SKM-1 treated with dmso at 0.1 percent for 144 hours (cell line): ENCODE results near the gene NCOA6.

Experiments used
- DNase-seq: peaks from one replicate; lab custom pipeline; 2025; ENCODE audit not compliant: unreplicated experiment; lab: John Stamatoyannopoulos, UW

The NCOA6 gene

DNA sequence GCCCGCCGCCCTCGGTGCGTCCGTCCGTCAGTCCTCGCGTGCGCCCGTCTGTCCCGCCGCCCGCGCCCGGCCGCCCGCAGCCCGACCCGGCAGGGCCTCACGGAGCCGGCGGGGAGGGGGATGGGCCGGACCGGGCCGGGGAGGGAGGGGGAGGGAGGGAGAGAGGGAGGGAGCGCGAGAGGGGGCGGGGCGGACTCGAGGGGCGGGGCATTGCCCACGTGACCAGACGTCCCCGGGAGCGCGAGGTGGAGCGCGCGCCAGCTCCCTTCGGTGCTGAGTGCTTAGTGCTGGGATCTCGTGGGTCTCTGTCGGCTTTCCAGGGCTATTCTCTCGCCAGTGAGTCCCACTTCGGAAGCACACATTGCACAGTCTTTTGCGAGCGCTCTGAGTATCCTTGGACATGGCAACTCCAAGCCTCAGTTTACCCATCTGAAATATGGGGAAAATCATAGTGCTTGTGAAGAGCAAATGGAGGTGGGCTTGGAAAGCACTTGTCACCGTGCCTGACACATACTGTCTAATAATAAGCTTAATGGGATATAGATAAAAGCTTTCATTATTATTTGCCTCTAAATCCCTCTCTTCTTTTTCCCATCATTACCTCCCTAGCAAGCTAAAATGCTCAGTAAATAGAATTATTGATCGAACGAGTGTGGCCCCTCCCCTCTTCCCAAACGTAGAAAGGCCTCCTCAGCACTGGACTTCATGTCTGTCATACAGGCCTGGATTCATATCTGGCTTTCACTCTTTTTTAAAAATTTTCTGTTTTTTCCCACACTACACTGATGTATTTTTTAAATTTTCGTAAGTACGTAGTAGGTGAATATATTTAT lies at the start of gene NCOA6:
Gene NCOA6, minus strand, starts transcription at position 122 of the 833 bp plus-strand sequence. CDS start 43,296 bp downstream, outside the sequence.
- peak; percentile 64 for DNase-seq

DNA sequence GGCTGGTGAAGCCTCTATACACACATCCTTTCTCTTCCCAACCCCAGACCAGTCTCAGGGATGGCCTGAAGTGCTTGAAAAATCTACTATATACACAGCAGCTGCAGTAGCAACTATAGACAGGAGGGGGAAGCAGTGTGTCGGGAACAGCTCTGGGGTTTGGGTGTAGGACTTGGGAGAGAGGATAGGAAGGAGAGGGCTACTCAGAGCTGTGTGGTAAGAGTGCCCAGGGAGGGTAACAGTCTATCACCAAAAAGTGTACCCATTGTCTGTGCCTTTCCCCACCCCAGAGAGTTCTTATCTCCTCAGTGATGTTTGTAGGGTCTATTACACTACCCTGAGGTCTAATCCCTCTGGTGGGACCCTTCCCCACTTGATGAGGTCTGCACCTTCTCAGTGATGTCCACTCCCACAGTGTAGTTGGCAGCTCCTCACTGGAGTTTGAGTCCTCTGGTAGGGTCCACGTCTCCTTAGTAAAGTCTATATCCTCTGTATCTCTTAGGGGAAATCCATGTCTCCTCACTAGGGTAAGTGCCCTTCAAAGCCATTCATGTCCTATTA lies 48.7 kb upstream of the NCOA6 start:
- DNase-seq, result peak; percentile 73

DNA sequence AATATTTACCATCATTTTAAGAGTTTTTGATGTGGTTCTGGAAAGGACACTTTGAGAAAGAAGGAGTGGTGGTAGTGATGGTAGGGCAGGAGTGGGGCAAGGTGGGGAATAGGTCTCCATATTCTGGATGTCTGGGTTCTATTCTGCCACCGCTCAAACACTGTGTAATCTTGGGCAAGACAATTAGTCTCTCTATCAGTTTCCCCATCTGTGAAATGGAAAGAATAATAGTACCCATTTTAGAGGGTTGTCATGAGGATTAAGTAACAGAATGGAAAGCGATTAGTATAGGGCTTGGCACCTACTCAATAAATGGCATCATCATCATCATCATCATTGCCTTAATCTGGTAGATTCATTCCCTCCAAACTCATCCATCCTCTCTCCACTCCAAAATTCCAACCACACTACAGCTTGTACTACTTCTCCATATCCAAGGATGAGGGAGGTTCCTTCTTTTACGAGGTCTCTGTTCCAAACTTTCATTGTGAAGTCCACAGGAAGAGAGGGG lies 48.2 kb upstream of the NCOA6 start:
- DNase-seq, result no peak

- DNase-seq, result peak; percentile 59
Observed at GRCh38 chr20:34872622-34873224, 47.3 kb upstream of the NCOA6 start, which contains the start of gene GGT7. Gene GGT7 (minus strand): TSS chr20:34872856. CDS start chr20:34872815, 41 bp downstream.

DNA sequence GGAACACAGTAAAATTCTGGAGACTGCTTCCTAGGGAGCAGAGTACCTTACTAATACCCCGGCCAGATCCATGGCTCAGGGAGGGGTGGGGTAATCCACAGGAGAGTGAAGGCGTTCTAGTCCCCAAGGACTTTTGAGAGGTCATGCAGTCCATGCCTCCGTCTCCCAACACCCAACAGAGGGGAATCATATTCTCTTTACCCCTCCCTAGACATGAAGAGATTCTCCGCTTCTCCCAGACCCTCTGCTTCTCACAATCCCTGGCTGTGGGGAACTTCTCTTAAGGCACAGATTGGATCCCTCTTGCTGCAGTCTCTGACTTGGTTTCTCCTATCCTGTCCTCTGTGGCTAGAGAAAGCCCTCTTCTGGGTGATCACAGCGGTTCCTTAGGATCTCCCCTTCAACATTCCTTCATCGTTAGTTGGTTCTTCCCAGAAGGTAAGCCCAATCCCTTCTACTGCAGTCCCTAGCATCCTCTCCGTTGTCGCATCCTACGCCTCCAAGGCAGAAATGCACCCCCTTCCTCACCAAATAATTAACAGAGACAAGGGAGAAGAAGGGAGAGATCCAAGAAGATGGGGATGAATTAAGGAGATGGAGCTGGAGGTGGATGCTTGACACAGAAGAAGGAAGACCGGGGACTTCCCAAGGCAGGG lies 46.6 kb upstream of the NCOA6 start:
- DNase-seq, result no peak

DNA sequence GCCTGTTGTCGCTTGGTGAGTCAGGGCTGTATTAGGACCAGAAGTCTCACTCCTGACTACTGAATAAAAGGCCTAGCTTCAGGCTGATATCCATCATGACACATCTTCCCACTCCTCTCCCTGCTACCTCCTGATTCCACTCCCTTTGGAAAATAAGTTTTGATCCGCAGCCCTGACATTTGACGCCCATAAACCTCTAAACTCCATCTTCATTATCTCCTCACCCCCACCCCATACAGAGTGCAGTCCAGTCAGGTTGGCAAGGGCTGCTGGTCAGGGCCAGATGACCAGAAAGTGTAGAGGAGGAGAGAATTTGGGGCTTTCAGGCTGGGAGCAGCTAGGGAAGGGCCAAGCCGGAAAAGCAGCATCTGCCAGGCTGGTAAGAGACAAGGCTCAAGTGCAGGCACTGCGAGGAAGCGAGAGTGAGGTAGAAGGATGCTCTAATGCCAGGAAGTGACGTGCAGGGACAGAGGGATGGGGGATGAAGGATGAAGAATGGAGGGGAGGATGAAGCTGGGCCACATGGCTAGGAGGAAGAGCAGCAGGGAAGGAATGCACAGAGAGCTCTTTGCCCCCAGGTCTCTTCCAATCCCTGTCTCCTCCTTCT lies 46.0 kb upstream of the NCOA6 start:
- no peak for DNase-seq

DNA sequence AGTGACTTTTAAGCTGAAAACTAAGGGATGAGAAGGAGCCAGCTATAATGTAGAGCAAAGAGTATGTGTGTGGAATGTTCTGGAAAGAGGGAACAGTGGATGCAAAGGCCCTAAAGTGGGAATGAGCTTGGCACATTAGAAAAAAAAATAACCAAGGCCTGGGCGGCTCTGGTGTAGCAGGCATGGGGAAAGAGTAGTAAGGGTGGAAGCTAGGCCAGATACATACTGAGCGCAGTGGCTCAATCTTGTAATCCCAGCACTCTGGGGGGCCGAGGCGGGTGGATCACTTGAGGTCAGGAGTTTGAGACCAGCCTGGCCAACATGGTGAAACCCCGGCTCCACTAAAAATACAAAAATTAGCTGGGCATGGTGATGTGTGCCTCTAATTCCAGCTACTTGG lies 38.8 kb upstream of the NCOA6 start:
- no peak for DNase-seq

DNA sequence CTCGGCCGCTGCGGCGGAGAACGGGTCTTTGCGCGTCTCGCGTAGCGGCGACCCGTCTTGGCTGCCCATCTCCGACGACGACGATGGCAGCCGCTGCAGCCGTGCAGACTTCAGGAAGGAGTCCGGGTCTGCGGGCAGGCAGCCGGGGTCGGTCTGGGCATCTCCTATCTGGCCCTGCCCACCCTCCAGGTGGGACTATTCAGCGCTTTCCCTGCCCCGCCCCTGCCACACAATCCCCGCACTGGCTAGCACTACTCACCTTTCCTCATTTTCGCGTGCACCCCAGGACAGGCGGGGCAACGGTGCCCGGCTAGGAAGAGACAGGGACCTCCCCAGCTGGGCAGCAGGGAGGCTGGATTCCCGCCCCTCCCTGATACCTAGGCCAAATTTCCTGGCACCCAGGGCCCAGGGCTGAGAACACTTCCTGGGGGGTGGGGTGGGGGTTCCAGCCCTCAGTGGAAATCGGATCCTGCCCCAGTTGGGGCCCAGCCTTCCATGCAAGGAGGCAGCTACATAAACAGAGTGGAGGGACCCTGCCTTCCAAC lies 38.0 kb upstream of the NCOA6 start:
- DNase-seq, result no peak

DNA sequence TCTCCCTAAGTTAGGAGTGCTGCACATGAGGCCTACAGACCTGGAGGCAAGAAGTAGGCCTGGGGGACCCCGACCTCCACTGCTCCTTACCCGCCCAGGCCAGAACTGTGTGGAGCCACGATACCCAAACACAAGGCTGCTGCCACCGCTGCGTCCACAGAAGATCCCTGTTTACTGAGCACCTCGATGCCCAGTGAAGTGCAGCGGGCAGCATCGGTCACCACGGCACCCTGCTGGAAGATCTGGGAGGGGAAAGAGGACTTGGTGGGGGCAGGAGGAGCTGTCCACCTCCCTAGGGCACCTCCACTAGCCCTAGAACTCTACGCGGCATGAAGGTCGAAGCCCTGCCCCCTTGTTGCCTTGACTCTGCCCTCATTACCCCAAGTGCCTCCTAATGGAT lies 37.3 kb upstream of the NCOA6 start:
- no peak for DNase-seq

DNA sequence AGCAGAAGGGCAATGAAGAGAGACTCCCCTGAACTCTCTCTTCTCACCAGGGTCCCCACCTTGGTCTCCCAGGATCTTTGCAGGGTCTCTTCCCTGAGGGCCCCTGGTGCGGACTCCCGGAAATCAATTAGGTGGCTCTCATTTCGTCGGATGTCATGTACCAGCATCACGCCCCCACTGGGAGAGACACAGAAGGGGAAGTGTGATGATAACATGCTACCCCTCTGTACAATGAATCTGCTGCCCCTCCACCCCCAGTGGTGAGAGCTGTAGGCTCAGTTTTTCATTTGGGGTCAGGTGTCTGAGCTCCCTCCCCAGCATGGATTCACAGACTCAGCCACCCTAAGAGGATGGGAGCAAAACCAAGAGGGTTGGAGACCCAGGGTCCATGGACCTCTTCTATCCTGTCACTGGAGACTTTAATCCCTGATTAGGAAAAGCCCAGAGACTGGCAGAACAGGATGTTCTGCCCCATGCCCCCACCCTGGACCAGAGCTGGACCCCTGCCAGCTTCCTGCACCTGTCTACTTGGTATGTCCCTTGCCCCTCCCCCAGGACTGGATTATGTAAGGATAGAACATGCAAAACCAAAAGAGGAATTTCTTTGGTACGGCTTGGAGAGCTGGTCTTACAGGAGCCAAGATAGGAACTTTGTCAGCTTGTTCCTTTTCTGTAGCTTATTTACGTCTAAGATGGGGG lies 36.1 kb upstream of the NCOA6 start:
- DNase-seq, result no peak

DNA sequence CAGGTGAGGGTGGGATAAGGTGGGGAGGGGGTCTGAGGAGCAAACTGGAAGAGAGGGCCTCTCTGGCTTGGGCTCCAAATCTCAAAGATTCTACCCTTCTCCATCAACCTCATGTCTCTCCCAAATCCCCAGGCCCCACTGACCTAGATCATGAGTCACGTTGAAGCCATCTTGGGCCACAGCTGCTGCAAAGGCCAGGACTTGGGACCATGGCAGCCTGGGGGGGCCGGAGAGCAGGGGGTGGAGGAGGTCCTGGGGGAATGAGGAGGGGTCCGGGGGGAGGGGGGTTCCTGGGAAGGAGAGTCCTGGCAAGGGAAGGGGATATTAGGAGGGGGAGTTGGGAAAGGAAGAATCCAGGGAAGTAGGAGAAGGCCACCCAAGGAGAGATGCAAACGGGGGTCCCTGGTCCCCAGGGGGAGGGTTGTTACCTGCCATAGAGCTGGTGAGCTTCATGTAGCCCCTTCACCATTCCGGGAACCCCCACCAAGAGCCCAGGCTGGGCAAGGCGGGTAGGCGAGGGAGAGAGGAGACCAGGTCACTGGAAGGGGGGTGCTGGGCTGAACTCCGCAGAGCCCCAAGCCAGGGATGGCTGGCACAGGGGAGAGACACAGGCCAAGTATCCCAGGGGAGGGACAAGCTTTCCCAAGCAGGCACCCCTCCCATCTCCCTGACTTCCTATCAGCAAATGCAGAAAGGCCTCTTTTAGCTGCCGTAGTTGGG lies 34.5 kb upstream of the NCOA6 start:
- no peak for DNase-seq

DNA sequence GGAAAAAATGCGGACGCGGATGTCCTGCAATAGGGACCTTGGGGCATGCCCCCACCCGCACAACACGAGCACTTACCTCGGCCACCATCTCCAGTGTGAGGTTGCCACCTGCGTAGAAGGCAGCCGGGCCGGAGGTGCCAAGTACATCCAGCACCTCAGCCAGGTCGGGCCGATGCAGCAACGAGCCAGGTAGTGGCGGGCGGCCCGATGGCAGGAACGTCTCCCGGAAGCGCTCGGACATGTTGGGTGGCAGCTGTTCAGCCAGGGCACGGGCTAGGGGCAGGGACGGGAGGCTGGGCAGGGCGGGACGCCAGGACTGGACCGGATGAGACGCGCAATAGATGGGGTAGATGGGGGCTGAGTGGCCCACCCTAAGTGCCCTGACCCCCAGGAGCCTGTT lies 33.9 kb upstream of the NCOA6 start:
- DNase-seq, result no peak

GRCh38 chr20:34852298-34852697 lies 26.8 kb upstream of the NCOA6 start:
- no peak for DNase-seq

- no peak for DNase-seq
Observed at GRCh38 chr20:34850969-34851368, 25.5 kb upstream of the NCOA6 start.

GRCh38 chr20:34849778-34850177 lies 24.3 kb upstream of the NCOA6 start:
- DNase-seq, result no peak

- no peak for DNase-seq
Observed at GRCh38 chr20:34848597-34848996, 23.1 kb upstream of the NCOA6 start.

- no peak for DNase-seq
Observed at GRCh38 chr20:34843421-34843820, 18.0 kb upstream of the NCOA6 start.

- no peak for DNase-seq
Observed at GRCh38 chr20:34842143-34842542, 16.7 kb upstream of the NCOA6 start.

- DNase-seq, result no peak
Observed at GRCh38 chr20:34834459-34834893, 9.0 kb upstream of the NCOA6 start.
